SK-N-SH (cell line): Measurements from ENCODE around the gene ADAR.

Source experiments
- CHD2 ChIP-seq: fragments of 150-350 bp; IDR thresholded peaks from 2 replicates; pipeline ENCODE4 v1.6.1; 2018; ENCODE audit warnings: low read length; ENCODE audit not compliant: partially characterized antibody
- EP300 ChIP-seq, 2 experiments: IDR thresholded peaks; 2 replicates each; pipeline versions ENCODE4 v1.4.0 to v1.6.1; 2012; ENCODE audit warnings: borderline replicate concordance in 1 of 2, low read depth in 1 of 2, low read length in 1 of 2
- EZH2phosphoT487 ChIP-seq: fragments of 200-600 bp; sonication (generic); IDR thresholded peaks from 2 replicates; pipeline ENCODE4 v1.6.1; 2017; ENCODE audit warnings: low read depth, mixed run types, mild to moderate bottlenecking, antibody characterized with exemption, moderate library complexity, borderline replicate concordance
- GATA2 ChIP-seq: sonication (generic); formaldehyde crosslinking; IDR thresholded peaks from 2 replicates; pipeline ENCODE4 v1.5.0; 2020; ENCODE audit warnings: mild to moderate bottlenecking, missing genetic modification reagents
- MXI1 ChIP-seq: IDR thresholded peaks from 2 replicates; pipeline ENCODE4 v1.6.1; 2012; ENCODE audit warnings: mild to moderate bottlenecking, low read depth, low read length, improper control_type of control experiment
- POLR2AphosphoS5 ChIP-seq: IDR thresholded peaks from 2 replicates; pipeline ENCODE4 v1.6.1; 2012; ENCODE audit warnings: low read depth, low read length
- RAD21 ChIP-seq: IDR thresholded peaks from 2 replicates; pipeline ENCODE4 v1.6.1; 2012; ENCODE audit warnings: mild to moderate bottlenecking, low read length
- RXRA ChIP-seq: IDR thresholded peaks from 2 replicates; pipeline ENCODE4 v1.4.0; 2012; ENCODE audit warnings: low read depth, mild to moderate bottlenecking, borderline replicate concordance
- TAF1 ChIP-seq: IDR thresholded peaks from 2 replicates; pipeline ENCODE4 v1.6.1; 2012; ENCODE audit warnings: low read depth, mild to moderate bottlenecking, low read length, moderate library complexity, borderline replicate concordance
- TF ChIP-seq, protein P1 (sequence below): fragments of 200-600 bp; sonication (generic); IDR thresholded peaks from 2 replicates; pipeline ENCODE4 v1.6.1; 2017; ENCODE audit warnings: antibody characterized with exemption, mild to moderate bottlenecking, moderate library complexity
- TF ChIP-seq, protein P2 (sequence below): IDR thresholded peaks from 2 replicates; pipeline ENCODE4 v1.6.1; 2012; ENCODE audit warnings: mild to moderate bottlenecking, low read depth, low read length, moderate library complexity
- TF ChIP-seq, protein P3 (sequence below): IDR thresholded peaks from 2 replicates; pipeline ENCODE4 v1.4.0; 2012; ENCODE audit warnings: low read depth

DNA sequence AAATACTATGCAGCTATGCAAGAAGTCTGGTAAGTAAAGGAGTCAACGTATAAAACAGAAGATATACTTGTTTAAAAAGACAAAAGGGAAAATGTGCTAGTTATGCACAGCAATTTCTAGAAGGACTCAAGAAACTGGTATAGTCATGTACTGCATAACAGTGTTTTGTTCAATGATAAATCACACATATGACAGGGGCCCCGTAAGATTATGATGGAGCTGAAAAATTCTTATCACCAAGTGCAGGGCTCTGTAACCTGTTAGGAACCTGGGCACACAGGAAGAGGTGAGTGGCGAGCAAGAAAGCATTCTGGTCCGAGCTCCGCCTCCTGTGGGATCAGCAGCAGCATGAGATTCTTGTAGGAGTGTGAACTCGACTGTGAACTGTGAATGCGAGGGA is 13.2 kb downstream of the ADAR start:
- TF ChIP-seq, protein P1, sequence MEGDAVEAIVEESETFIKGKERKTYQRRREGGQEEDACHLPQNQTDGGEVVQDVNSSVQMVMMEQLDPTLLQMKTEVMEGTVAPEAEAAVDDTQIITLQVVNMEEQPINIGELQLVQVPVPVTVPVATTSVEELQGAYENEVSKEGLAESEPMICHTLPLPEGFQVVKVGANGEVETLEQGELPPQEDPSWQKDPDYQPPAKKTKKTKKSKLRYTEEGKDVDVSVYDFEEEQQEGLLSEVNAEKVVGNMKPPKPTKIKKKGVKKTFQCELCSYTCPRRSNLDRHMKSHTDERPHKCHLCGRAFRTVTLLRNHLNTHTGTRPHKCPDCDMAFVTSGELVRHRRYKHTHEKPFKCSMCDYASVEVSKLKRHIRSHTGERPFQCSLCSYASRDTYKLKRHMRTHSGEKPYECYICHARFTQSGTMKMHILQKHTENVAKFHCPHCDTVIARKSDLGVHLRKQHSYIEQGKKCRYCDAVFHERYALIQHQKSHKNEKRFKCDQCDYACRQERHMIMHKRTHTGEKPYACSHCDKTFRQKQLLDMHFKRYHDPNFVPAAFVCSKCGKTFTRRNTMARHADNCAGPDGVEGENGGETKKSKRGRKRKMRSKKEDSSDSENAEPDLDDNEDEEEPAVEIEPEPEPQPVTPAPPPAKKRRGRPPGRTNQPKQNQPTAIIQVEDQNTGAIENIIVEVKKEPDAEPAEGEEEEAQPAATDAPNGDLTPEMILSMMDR, result no peak
- TF ChIP-seq GATA2 (CRISPR knock-in tag) (no peak), EP300 (IDR thresholded peaks at IDR 0.05; ENCODE audit: borderline replicate concordance in 1 of 2, low read depth in 1 of 2, low read length in 1 of 2) (no peak), RXRA (no peak), MXI1 (no peak), TAF1 (no peak), EZH2phosphoT487 (no peak), RAD21 (no peak), POLR2AphosphoS5 (no peak), CHD2 (no peak)
- TF ChIP-seq, protein P2, sequence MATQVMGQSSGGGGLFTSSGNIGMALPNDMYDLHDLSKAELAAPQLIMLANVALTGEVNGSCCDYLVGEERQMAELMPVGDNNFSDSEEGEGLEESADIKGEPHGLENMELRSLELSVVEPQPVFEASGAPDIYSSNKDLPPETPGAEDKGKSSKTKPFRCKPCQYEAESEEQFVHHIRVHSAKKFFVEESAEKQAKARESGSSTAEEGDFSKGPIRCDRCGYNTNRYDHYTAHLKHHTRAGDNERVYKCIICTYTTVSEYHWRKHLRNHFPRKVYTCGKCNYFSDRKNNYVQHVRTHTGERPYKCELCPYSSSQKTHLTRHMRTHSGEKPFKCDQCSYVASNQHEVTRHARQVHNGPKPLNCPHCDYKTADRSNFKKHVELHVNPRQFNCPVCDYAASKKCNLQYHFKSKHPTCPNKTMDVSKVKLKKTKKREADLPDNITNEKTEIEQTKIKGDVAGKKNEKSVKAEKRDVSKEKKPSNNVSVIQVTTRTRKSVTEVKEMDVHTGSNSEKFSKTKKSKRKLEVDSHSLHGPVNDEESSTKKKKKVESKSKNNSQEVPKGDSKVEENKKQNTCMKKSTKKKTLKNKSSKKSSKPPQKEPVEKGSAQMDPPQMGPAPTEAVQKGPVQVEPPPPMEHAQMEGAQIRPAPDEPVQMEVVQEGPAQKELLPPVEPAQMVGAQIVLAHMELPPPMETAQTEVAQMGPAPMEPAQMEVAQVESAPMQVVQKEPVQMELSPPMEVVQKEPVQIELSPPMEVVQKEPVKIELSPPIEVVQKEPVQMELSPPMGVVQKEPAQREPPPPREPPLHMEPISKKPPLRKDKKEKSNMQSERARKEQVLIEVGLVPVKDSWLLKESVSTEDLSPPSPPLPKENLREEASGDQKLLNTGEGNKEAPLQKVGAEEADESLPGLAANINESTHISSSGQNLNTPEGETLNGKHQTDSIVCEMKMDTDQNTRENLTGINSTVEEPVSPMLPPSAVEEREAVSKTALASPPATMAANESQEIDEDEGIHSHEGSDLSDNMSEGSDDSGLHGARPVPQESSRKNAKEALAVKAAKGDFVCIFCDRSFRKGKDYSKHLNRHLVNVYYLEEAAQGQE, result no peak
- TF ChIP-seq, protein P3, sequence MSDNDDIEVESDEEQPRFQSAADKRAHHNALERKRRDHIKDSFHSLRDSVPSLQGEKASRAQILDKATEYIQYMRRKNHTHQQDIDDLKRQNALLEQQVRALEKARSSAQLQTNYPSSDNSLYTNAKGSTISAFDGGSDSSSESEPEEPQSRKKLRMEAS, result no peak
